ENCODE results near the gene EMP2.
A peak's percentile ranks its signal among the peaks of the same experiment; 100 is the strongest.
"Not testable (repeated sequence)": the region's sequence is repeated elsewhere in the genome, so short reads cannot be mapped to it uniquely, and the experiment has no call there.

EMP2 gene

DNA sequence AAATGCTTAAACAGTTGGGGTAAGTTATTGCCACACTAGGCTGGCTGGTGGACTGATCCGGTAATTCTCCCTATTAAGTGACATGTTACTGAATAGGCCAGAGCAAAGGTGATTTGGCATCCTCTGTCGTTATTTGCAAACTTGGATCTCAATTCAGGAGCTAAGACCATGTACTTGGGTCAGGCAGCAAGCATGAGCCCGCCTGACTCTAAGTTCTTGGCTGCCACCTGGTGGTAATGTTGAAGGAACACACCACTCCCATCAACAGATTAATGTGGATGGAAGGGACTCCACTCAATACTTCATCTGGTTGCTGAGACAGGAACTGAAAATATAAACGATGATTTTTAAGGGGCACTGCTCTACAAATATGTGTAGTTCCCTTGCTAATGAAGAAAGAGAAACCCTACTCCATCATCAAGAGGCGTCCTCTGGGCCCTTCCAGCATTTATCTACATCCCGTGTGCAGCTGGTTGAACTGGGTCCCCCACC lies 70.8 kb downstream of the EMP2 start:
- TF ChIP-seq PATZ1 (CRISPR knock-in tag; IDR thresholded peaks at IDR 0.05; ENCODE audit: borderline replicate concordance): no peak
- TF ChIP-seq, protein P1, sequence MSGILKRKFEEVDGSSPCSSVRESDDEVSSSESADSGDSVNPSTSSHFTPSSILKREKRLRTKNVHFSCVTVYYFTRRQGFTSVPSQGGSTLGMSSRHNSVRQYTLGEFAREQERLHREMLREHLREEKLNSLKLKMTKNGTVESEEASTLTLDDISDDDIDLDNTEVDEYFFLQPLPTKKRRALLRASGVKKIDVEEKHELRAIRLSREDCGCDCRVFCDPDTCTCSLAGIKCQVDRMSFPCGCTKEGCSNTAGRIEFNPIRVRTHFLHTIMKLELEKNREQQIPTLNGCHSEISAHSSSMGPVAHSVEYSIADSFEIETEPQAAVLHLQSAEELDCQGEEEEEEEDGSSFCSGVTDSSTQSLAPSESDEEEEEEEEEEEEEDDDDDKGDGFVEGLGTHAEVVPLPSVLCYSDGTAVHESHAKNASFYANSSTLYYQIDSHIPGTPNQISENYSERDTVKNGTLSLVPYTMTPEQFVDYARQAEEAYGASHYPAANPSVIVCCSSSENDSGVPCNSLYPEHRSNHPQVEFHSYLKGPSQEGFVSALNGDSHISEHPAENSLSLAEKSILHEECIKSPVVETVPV (CRISPR knock-in tag; IDR thresholded peaks at IDR 0.05): no peak
- TF ChIP-seq ISL1 (CRISPR knock-in tag; IDR thresholded peaks at IDR 0.05): no peak
- TF ChIP-seq BACH2 (CRISPR knock-in tag; IDR thresholded peaks at IDR 0.05; ENCODE audit: borderline replicate concordance): no peak
- ATAC-seq: peak; percentile 99

GRCh38 chr16:10505286-10505685 lies 75.1 kb downstream of the EMP2 start:
- ATAC-seq: not testable (repeated sequence)

- ATAC-seq: no peak
- TF ChIP-seq CSDC2 (CRISPR knock-in tag; IDR thresholded peaks at IDR 0.05) (no peak), PPARA (CRISPR knock-in tag; IDR thresholded peaks at IDR 0.05; ENCODE audit: borderline replicate concordance) (no peak), RARB (CRISPR knock-in tag; IDR thresholded peaks at IDR 0.05) (no peak), ISL1 (CRISPR knock-in tag; IDR thresholded peaks at IDR 0.05) (no peak), TSHZ2 (CRISPR knock-in tag; IDR thresholded peaks at IDR 0.05) (no peak), ZNF70 (CRISPR knock-in tag; IDR thresholded peaks at IDR 0.05) (no peak), ZNF8 (CRISPR knock-in tag; IDR thresholded peaks at IDR 0.05) (no peak), SNAI2 (CRISPR knock-in tag; IDR thresholded peaks at IDR 0.05) (no peak), ZFP3 (CRISPR knock-in tag; IDR thresholded peaks at IDR 0.05) (no peak), BACH2 (CRISPR knock-in tag; IDR thresholded peaks at IDR 0.05; ENCODE audit: borderline replicate concordance) (no peak), ESRRG (CRISPR knock-in tag; IDR thresholded peaks at IDR 0.05) (no peak)
- TF ChIP-seq, protein P1 (CRISPR knock-in tag; IDR thresholded peaks at IDR 0.05): no peak
Observed at GRCh38 chr16:10504404-10504885, 76.0 kb downstream of the EMP2 start.

DNA sequence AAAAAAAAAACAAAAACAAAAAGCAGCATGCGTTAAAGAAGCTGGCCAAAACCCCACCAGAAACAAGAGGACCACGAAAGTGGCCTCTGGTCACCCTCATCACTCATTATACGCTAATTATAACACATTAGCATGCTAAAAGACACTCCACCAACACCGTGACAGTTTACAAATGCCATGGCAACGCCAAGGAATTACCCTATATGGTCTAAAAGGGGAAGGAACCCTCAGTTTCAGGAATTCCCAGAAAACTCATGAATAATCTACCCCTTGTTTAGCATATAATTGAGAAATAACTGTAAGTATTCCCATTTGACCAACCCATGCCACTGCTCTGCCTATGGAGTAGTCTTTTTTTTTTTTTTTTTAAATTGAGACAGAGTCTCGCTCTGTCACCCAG lies 77.6 kb downstream of the EMP2 start:
- TF ChIP-seq TOX (CRISPR knock-in tag; IDR thresholded peaks at IDR 0.05; ENCODE audit: borderline replicate concordance) (no peak), ZC3H10 (CRISPR knock-in tag; IDR thresholded peaks at IDR 0.05) (no peak), ZFP30 (CRISPR knock-in tag; IDR thresholded peaks at IDR 0.05) (no peak), ISL1 (CRISPR knock-in tag; IDR thresholded peaks at IDR 0.05) (no peak), ZNF8 (CRISPR knock-in tag; IDR thresholded peaks at IDR 0.05) (no peak), ARNTL (CRISPR knock-in tag; IDR thresholded peaks at IDR 0.05; ENCODE audit: borderline replicate concordance, low read depth) (no peak), ZNF565 (CRISPR knock-in tag; conservative IDR thresholded peaks at IDR 0.05; ENCODE audit: low read depth) (no peak), TCF4 (CRISPR knock-in tag; IDR thresholded peaks at IDR 0.05; ENCODE audit: borderline replicate concordance) (no peak), RARB (CRISPR knock-in tag; IDR thresholded peaks at IDR 0.05) (no peak), ESRRG (CRISPR knock-in tag; IDR thresholded peaks at IDR 0.05) (no peak), ZNF70 (CRISPR knock-in tag; IDR thresholded peaks at IDR 0.05) (no peak), PPARA (CRISPR knock-in tag; IDR thresholded peaks at IDR 0.05; ENCODE audit: borderline replicate concordance) (no peak), CSDC2 (CRISPR knock-in tag; IDR thresholded peaks at IDR 0.05) (no peak), SNAI2 (CRISPR knock-in tag; IDR thresholded peaks at IDR 0.05) (no peak), ZFP3 (CRISPR knock-in tag; IDR thresholded peaks at IDR 0.05) (no peak), CREB5 (CRISPR knock-in tag; IDR thresholded peaks at IDR 0.05; ENCODE audit: low read depth) (no peak), TSHZ2 (CRISPR knock-in tag; IDR thresholded peaks at IDR 0.05) (no peak)
- TF ChIP-seq, protein P1 (CRISPR knock-in tag; IDR thresholded peaks at IDR 0.05): no peak
- no peak for ATAC-seq

Measured in SK-N-SH treated with all-trans-retinoic acid at 6 μM for 48 hours (cell line).